ENCODE data around the gene KLHL14.

Gene KLHL14

DNA sequence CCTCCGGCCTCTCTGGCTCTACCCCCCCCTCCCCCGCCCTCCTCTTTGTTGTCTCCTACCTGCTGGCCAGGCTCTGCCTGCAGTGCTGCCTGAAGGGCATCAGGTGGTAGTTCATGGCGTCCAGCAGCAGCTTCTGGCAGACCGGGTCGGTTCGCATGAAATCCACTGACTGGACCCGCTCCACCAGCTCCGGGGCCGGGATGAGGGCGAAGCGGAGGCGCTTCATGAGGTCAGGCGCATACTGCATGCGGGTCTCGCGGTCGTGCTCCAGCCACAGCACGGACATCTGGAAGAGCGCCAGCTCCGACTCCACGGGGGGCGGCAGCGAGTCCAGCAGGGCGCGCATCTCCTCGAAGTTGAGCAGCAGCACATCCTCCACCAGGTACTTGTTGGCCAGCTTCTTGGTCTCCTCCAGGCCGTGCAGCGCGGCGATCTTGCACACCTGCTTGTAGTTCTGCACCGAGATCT, 3.2 kb downstream of the KLHL14 start:
- DNase-seq, result no peak

DNA sequence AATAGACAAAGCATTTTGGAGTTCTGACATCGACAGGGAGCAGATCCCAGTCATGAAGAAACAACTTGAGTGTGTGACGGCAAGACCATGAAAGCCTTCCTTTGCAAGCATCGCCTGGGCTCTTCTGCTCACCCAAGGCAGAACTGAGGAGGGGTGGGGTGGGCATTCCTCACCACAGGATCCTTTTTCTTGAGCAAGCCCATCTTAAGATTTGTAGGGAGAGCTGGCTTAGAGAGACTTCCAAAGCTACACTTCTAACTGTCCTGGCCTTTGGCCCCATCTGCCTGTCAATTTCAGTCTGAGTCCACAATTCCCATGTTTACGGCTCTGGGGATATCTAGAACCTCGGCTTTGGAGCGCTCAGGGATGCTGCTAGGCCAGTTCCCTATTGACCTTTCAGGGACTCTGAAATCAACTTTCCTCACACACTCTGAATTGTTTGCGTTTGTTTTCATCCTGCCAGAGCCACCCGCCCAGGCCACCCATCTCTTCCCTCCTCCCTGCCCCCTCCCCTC, 3.7 kb downstream of the KLHL14 start:
- DNase-seq, result no peak

- no peak for DNase-seq
These were observed 5.4 kb downstream of the KLHL14 start for GRCh38 chr18:32767400-32767799.

GRCh38 chr18:32764611-32765244, 8.1 kb downstream of the KLHL14 start:
- DNase-seq, result no peak

- DNase-seq, result no peak
These were observed 9.5 kb downstream of the KLHL14 start for GRCh38 chr18:32763293-32763692.

- DNase-seq, result no peak
These were observed 11.6 kb downstream of the KLHL14 start for GRCh38 chr18:32761231-32761630.

- no peak for DNase-seq
These were observed 12.4 kb downstream of the KLHL14 start for GRCh38 chr18:32760391-32760790.

- no peak for DNase-seq
These were observed 13.1 kb downstream of the KLHL14 start for GRCh38 chr18:32759611-32760167.

GRCh38 chr18:32754508-32755263, 18.1 kb downstream of the KLHL14 start:
- no peak for DNase-seq

GRCh38 chr18:32753656-32754260, 19.1 kb downstream of the KLHL14 start:
- DNase-seq, result no peak

- DNase-seq, result no peak
These were observed 22.5 kb downstream of the KLHL14 start for GRCh38 chr18:32750328-32750727.

DNA sequence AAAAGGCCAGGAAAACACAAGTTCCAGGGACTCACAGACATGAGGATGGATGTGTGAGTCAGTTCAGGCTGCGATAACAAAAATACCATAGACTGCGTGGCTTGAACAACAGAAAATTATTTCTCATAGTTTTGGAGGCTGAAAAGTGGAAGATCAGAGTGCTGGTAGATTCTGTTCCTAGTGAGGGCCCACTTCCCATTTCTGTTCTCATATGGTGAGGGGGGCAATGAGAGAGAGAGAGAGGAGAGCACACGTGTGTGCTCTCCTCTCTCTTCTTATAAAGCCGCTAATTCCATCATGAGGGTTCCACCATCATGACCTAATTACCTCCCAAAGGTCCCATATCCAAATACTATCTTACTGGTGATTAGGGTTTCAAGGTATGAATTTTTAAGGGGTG, 23.0 kb downstream of the KLHL14 start:
- no peak for DNase-seq

DNA sequence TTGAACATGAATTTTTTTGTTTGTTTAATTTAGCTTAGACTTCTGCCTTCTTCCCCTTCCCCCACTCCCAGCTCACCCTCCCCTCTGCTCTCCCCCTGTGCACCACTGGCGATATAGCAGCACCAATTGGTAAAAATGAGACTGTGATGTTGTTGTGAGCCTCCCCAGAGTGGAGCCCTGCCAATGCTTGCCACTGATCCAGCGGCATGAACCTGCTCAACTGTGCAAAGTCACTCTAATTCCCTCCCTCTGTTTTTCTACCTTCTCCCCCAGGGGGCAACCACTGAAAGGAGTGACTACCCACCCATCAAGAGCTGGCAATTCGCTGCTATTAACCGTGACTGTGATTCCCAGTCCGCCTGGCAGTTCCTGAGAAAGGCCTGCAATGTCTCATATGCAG, 30.2 kb downstream of the KLHL14 start:
- DNase-seq, result no peak

DNA sequence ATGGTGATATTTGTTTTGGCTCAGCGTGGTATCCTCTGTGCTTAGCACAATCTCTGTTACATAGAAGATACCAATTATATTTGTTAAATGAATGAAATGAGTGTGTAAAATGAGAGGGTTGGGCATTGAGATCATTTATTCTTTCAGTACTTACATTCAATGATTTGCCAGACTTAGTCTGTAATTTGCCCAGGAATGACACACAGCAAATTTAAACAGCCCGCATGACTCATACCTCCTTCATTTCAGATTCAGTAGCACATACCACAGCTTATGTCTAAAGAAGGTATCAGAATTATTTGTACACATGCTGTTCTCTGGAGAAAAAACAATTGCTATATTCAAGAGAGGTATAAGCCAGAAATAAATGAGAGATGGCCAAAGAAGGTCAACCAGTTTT, 37.0 kb downstream of the KLHL14 start:
- no peak for DNase-seq

DNA sequence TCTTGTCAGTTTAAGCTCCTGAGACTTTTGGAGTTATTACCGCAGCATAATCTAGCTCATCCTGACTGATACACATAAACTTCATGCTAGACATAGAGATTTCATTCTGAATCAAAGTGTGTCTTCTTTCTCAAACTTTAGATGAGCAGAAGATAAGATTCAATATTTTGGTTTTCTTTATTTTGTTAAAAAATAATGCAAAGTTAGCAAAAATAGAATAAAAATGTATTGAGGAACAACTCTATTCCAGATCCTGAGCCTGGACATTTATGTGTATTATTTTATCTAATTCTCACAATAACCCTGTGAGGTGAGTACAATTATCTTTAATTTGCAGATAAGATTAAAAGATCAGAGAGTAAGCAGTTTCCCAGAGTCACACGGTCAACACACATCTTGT, 38.4 kb downstream of the KLHL14 start:
- DNase-seq, result no peak

DNA sequence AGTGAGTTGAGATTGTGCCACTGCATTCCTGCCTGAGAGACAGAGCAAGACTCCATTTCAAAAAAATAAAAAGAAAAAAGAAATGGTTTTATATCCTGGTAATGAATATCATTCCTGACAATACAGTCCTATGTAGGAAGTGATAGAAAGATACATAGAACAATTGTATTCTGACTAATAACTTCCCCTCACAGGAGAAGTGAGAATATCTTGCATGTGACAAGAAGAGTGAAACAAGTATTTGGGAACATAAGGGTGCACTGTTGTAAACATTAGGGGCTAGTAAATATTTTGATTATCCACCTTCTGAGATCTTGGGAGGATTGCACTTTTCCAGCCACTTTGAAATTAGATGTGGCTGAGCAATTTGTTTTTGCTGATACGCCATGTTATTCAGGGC, 40.7 kb downstream of the KLHL14 start:
- DNase-seq, result no peak

- DNase-seq, result no peak
These were observed 42.2 kb downstream of the KLHL14 start for GRCh38 chr18:32730620-32731091.

GRCh38 chr18:32730068-32730467, 42.8 kb downstream of the KLHL14 start:
- DNase-seq, result no peak

DNA sequence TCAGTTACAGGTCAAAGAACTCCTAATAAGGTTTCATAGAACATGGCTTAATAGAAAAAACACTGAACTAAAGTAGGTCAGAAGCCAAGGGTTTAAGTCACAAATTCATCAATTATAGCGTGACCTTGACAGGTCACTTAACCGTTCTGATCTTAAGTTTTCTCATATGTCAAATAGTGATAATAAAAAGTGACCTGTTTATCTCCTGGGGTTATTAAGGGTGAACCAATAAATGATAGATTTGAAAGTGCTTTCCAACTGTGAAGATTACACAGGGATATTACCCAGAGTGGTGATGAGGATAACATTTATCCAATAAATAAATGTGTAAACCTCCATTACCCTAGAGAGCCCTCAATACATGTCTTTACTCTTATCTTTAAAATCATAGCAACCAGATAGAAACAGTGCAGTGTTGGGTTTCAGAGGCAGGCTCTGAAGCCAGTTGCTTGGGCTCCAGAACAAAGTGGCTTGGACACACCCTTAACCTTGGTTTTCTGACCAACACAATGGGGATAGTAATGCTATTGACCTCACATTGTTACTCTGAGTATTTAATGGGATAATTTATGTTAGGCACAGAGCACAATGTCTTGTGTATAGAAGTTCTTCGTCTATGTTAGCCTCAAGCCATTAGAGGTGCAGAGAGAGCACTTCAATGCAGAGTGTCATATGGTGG, 48.6 kb downstream of the KLHL14 start:
- no peak for DNase-seq

GRCh38 chr18:32722279-32722678, 50.5 kb downstream of the KLHL14 start:
- DNase-seq, result no peak

DNA sequence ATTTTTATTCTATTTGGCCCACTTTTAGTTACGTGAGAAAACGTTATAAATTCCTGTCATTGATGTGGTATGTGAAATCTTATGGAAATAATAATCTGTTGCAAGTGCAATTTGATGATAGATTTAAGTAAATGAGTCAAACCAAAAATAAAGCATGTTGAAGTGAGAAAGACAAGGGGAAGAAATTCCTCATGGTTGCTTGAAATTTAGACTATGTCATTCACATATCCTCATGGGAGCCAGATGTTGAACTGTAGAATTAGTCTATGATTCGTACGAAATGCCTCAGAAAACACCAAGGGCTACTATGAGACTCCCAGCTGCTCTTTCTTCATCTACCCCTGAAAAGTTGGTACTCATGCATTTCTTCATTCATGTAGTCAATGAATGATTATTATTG, 55.7 kb downstream of the KLHL14 start:
- DNase-seq, result no peak

GRCh38 chr18:32714571-32715148, 58.2 kb downstream of the KLHL14 start:
- DNase-seq, result peak; percentile 41

DNA sequence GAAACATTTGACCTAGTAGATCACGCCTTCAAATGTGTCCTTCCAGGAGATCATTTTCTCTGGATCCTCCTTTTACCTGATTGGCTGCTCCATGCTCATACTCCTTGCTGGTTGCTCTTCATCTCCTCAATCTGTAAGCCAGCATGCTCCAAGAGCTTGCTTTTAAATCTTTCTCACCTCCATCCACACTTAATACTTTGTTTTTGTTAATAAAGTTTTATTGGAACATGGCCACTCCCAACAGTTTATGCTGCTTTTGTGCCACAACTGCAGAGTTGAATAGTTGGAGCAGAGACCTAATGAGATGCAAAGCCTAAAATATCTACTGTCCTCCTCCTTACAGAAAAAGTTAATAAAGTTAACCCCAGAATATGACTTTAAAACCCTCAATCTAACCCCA, 60.0 kb downstream of the KLHL14 start:
- no peak for DNase-seq

All from GDM1 (cell line).